ENCODE measurements around the gene SLC24A5. TPM values are rescaled to one million over a fixed set of nuclear protein-coding genes. Genes with fewer than 3 reads are reported as not detected.

SLC24A5 gene
- total RNA-seq, 1 experiment from 2014 or later: not detected

DNA sequence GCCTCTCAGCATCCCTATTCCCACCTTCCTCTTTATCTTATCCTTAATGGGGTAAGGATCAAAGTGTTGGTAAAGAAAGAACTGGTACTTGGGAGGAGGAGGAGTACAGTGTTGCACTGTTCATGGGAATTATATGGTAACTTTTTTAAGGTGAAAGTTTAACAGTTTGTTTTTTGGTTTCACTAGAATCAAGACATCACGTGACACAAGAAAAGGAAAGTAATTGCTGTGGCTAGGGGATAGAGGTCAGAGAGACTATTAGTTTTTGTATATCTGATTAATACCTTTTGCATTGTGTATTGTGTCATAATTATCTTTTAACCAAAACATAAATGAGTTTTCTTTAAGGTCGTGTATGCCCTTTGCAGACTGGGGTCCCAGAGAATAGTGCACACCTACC lies 23.5 kb upstream of the SLC24A5 start:
- CTCF ChIA-PET: no interaction called here
- Mint-ChIP-seq H3K36me3 (ENCODE audit: insufficient read depth, unreplicated experiment) (no peaks in the 10 kb centered on the region), H3K4me1 (ENCODE audit: low read depth, unreplicated experiment) (no peaks in the 10 kb centered on the region), H3K4me3 (ENCODE audit: low read depth, unreplicated experiment) (no peak overlapping the region), H3K27me3 (ENCODE audit: unreplicated experiment) (peaks cover 47% of the 10 kb centered on the region), H3K27ac (ENCODE audit: unreplicated experiment) (no peak overlapping the region), H3K9me3 (ENCODE audit: low read depth, unreplicated experiment) (no peaks in the 10 kb centered on the region)
- no TSS peak for BruUV-seq (replicated peaks)
- TF ChIP-seq CTCF (IDR thresholded peaks at IDR 0.05; ENCODE audit: unreplicated experiment): no peak
- no peak for DNase-seq
- intact Hi-C loops (cut with micrococcal nuclease; ENCODE audit: unreplicated experiment): no loop called here

- H3K36me3 Mint-ChIP-seq (ENCODE audit: insufficient read depth, unreplicated experiment): no peaks in the 10 kb centered on the region
- no peak overlapping the region for H3K4me3 Mint-ChIP-seq (ENCODE audit: low read depth, unreplicated experiment)
- intact Hi-C loops (cut with micrococcal nuclease; ENCODE audit: unreplicated experiment): no loop called here
- peaks cover 46% of the 10 kb centered on the region for H3K27me3 Mint-ChIP-seq (ENCODE audit: unreplicated experiment)
- no peak overlapping the region for H3K27ac Mint-ChIP-seq (ENCODE audit: unreplicated experiment)
- no TSS peak for BruUV-seq (replicated peaks)
- no peaks in the 10 kb centered on the region for H3K9me3 Mint-ChIP-seq (ENCODE audit: low read depth, unreplicated experiment)
- DNase-seq: no peak
- CTCF ChIA-PET: no interaction called here
- no peaks in the 10 kb centered on the region for H3K4me1 Mint-ChIP-seq (ENCODE audit: low read depth, unreplicated experiment)
- TF ChIP-seq CTCF (IDR thresholded peaks at IDR 0.05; ENCODE audit: unreplicated experiment): no peak
Observed at GRCh38 chr15:48101376-48101961, 19.3 kb upstream of the SLC24A5 start.

DNA sequence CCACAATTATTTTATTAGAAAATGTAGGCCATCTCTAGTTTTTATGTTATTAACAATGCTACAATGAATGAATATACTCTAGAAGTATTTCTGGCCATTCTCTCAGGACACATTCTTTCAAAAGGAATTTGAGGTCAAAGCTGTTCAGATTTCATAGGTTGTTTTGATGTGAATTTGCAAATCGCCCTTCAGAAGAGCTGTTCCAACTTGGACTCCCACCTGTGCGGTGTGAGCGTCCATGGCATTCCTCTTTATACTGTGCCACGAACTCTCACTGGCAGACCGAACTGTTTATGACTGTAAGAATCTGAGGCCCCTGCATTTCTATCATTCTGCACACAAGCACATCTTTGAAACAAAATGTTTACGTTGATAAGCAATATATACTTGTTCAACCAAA lies 18.6 kb upstream of the SLC24A5 start:
- no TSS peak for BruUV-seq (replicated peaks)
- CTCF ChIA-PET: no interaction called here
- intact Hi-C loops (cut with micrococcal nuclease; ENCODE audit: unreplicated experiment): no loop called here
- DNase-seq: no peak
- no peak for TF ChIP-seq CTCF (IDR thresholded peaks at IDR 0.05; ENCODE audit: unreplicated experiment)
- Mint-ChIP-seq H3K4me3 (ENCODE audit: low read depth, unreplicated experiment) (no peak overlapping the region), H3K9me3 (ENCODE audit: low read depth, unreplicated experiment) (no peaks in the 10 kb centered on the region), H3K4me1 (ENCODE audit: low read depth, unreplicated experiment) (no peaks in the 10 kb centered on the region), H3K27me3 (ENCODE audit: unreplicated experiment) (peaks cover 53% of the 10 kb centered on the region), H3K27ac (ENCODE audit: unreplicated experiment) (no peak overlapping the region), H3K36me3 (ENCODE audit: insufficient read depth, unreplicated experiment) (no peaks in the 10 kb centered on the region)

DNA sequence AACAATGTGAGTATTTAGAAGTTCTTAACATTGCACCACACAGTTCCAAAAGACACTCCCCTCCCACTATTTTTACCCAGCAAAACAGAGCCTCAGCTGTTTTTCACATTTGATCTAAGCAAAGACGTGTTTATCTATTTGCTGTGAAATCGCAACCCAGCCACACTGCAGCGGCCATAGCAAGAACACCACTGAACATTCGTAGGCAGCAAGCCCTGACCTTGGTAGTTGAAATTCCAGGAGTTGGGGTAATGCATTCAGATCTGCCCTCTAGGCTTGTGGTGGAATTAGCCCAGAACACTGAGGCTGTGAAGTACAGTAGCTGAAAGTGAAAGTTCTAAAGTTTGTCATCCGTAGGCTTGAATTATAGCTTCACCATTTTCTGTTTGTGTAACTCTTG lies 17.1 kb upstream of the SLC24A5 start:
- no peak overlapping the region for H3K27ac Mint-ChIP-seq (ENCODE audit: unreplicated experiment)
- no peak for DNase-seq
- H3K4me3 Mint-ChIP-seq (ENCODE audit: low read depth, unreplicated experiment): no peak overlapping the region
- H3K27me3 Mint-ChIP-seq (ENCODE audit: unreplicated experiment): peaks cover 66% of the 10 kb centered on the region
- TF ChIP-seq CTCF (IDR thresholded peaks at IDR 0.05; ENCODE audit: unreplicated experiment): no peak
- BruUV-seq (replicated peaks): no TSS peak
- no peaks in the 10 kb centered on the region for H3K4me1 Mint-ChIP-seq (ENCODE audit: low read depth, unreplicated experiment)
- intact Hi-C loops (cut with micrococcal nuclease; ENCODE audit: unreplicated experiment): no loop called here
- CTCF ChIA-PET: no interaction called here
- H3K36me3 Mint-ChIP-seq (ENCODE audit: insufficient read depth, unreplicated experiment): no peaks in the 10 kb centered on the region
- no peaks in the 10 kb centered on the region for H3K9me3 Mint-ChIP-seq (ENCODE audit: low read depth, unreplicated experiment)
